ENCODE measurements around the gene SLC5A11. TPM values are rescaled to one million over a fixed set of nuclear protein-coding genes. Genes with fewer than 3 reads are reported as not detected.

SLC5A11 gene
- total RNA-seq, 1 experiment from 2014 or later: 0.47 TPM

DNA sequence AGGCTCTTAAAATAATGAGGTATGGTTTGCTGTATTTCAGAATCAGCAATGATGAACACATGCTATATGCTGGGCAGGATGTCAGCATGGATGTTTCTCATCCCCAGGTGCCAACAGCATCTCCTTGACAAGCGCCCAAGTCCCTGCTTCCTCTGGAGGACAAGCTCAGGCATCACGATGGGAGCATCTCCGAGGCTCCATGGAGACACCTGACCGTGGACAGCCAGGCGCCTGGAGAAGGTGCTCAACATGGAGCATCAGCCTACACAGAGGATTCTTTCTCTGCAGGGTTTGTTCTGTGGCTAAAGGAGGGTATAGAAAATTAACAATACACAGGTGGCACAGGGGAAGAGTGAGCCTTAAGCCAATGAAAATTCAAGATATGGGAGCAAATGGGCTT, 72.1 kb downstream of the SLC5A11 start (continued):
- TF ChIP-seq, protein P1, sequence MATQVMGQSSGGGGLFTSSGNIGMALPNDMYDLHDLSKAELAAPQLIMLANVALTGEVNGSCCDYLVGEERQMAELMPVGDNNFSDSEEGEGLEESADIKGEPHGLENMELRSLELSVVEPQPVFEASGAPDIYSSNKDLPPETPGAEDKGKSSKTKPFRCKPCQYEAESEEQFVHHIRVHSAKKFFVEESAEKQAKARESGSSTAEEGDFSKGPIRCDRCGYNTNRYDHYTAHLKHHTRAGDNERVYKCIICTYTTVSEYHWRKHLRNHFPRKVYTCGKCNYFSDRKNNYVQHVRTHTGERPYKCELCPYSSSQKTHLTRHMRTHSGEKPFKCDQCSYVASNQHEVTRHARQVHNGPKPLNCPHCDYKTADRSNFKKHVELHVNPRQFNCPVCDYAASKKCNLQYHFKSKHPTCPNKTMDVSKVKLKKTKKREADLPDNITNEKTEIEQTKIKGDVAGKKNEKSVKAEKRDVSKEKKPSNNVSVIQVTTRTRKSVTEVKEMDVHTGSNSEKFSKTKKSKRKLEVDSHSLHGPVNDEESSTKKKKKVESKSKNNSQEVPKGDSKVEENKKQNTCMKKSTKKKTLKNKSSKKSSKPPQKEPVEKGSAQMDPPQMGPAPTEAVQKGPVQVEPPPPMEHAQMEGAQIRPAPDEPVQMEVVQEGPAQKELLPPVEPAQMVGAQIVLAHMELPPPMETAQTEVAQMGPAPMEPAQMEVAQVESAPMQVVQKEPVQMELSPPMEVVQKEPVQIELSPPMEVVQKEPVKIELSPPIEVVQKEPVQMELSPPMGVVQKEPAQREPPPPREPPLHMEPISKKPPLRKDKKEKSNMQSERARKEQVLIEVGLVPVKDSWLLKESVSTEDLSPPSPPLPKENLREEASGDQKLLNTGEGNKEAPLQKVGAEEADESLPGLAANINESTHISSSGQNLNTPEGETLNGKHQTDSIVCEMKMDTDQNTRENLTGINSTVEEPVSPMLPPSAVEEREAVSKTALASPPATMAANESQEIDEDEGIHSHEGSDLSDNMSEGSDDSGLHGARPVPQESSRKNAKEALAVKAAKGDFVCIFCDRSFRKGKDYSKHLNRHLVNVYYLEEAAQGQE (IDR thresholded peaks at IDR 0.05; ENCODE audit: low read depth): no peak

DNA sequence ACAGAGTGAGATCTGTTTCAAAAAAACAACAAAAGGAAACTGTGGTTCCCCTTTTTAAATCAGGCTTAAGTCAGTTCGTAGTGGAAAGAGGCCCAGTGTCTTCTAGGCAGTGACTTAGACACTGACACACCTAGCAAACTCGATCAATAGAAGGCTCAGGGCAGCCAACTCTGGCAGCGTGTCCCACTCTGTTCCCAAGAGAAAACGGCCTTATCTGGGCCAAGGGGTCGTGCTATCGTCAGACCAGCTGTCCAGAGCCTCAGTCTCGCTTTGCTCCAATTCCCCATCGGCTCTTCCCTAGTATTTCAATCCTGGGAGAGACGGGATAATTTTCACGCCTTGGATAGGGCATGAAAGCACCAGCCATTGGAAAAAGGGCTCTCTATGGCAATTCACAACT, 72.9 kb downstream of the SLC5A11 start:
- ATAC-seq (no peak), DNase-seq (ENCODE audit: low read depth, low spot score) (no peak)
- ChIA-PET POLR2A (no interaction called here), RAD21 (ENCODE audit: low non-redundant PET in 1 of 2, low total read pairs in 2 of 2, uncharacterized antibody in 2 of 2, unreplicated experiment in 2 of 2) (no interaction called here), CTCF (no interaction called here)
- H3K4me2 ChIP-seq (ENCODE audit: low read length): no peak overlapping the region
- H3K4me1 ChIP-seq (ENCODE audit: control insufficient read depth in 1 of 2, insufficient read depth in 2 of 2, low read length in 2 of 2): no peaks in the 10 kb centered on the region
- no peaks in the 10 kb centered on the region for H3K27me3 ChIP-seq (ENCODE audit: insufficient read depth, low read length)
- H3K36me3 ChIP-seq (ENCODE audit: control insufficient read depth in 1 of 2, insufficient read depth in 2 of 2, low read length in 2 of 2): no peaks in the 10 kb centered on the region; a peak in 1 of 4 replicates
- no peaks in the 10 kb centered on the region for H4K20me1 ChIP-seq (ENCODE audit: insufficient read depth)
- H3K9me3 ChIP-seq (ENCODE audit: control insufficient read depth in 1 of 2, insufficient read depth in 1 of 2, low read depth in 1 of 2, low read length in 2 of 2): no peaks in the 10 kb centered on the region
- no peak overlapping the region for H3K4me3 ChIP-seq (replicated peaks in 1 of 2; ENCODE audit: low read depth in 1 of 2, low read length in 2 of 2)
- no peak overlapping the region for H3K27ac ChIP-seq (ENCODE audit: low read depth, low read length)
- BruUV-seq (replicated peaks): no TSS peak
- H3K9me2 ChIP-seq (ENCODE audit: insufficient read depth): no peaks in the 10 kb centered on the region
- H3K9ac ChIP-seq (ENCODE audit: low read length): no peak overlapping the region
- intact Hi-C loops (cut with micrococcal nuclease): no loop called here
- H2AFZ ChIP-seq (ENCODE audit: low read depth, low read length, poor library complexity, severe bottlenecking): no peak overlapping the region
- no peaks in the 10 kb centered on the region for H3K79me2 ChIP-seq (ENCODE audit: insufficient read depth, low read length)
- TF ChIP-seq, protein P1 (IDR thresholded peaks at IDR 0.05; ENCODE audit: low read depth): no peak
- TF ChIP-seq JUND (IDR thresholded peaks at IDR 0.05): no peak
- no peak for TF ChIP-seq ZFX (IDR thresholded peaks at IDR 0.05)
- no peak for TF ChIP-seq EGR1 (IDR thresholded peaks at IDR 0.05; ENCODE audit: low read depth)
- no peak for TF ChIP-seq SP1 (IDR thresholded peaks at IDR 0.05; ENCODE audit: low read depth)
- no peak for TF ChIP-seq ELF1 (IDR thresholded peaks at IDR 0.05; ENCODE audit: borderline replicate concordance, low read depth)

All from HCT116 (cell line).